ENCODE results near the gene FCHSD1. TPM values are rescaled to one million over a fixed set of nuclear protein-coding genes. Genes with fewer than 3 reads are reported as not detected.
A peak's percentile ranks its signal among the peaks of the same experiment; 100 is the strongest.

Gene FCHSD1
- total and polyA plus RNA-seq, 4 donors: 12.2 to 23.2 (median 17.7) TPM

DNA sequence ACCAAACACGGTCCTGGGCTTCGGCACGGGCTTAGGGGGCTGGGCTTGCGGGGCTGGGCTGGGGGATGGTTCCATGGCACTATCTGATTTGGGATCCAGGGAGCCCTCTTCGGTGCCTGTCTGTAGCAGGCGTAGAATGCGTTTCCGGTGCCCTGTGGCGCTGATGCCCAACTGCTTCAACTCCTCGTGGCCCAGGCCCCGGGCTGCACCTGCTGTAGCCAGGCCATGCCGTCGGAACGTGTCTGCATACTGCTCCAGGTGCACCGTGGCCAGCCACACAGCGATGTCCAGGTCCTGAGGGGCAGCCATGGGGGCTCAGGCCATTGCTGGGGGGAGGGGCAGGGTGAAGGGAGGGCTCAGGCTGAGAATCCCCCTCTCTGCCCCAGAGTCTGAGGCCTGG, 29.0 kb upstream of the FCHSD1 start:
- WGBS, 2 donors: 76 to 85% methylated on average over 16 of the region's 16 CpGs
- DNase-seq: no peak
- H3K4me3 ChIP-seq: no peak overlapping the region
- peaks cover 0 to 2% (median 0%) of the 10 kb centered on the region in 4 donors for H3K9me3 ChIP-seq (ENCODE audit: control insufficient read depth in 4 of 4, insufficient read depth in 3 of 4, low read length in 3 of 4)
- no peak overlapping the region for H3K9ac ChIP-seq (ENCODE audit: insufficient read depth in 1 of 2, low read length in 2 of 2)
- H3K36me3 ChIP-seq (ENCODE audit: control insufficient read depth in 4 of 4, insufficient read depth in 4 of 4, low read length in 4 of 4): peaks cover 0 to 6% (median 0%) of the 10 kb centered on the region in 4 donors
- TF ChIP-seq, protein P1, sequence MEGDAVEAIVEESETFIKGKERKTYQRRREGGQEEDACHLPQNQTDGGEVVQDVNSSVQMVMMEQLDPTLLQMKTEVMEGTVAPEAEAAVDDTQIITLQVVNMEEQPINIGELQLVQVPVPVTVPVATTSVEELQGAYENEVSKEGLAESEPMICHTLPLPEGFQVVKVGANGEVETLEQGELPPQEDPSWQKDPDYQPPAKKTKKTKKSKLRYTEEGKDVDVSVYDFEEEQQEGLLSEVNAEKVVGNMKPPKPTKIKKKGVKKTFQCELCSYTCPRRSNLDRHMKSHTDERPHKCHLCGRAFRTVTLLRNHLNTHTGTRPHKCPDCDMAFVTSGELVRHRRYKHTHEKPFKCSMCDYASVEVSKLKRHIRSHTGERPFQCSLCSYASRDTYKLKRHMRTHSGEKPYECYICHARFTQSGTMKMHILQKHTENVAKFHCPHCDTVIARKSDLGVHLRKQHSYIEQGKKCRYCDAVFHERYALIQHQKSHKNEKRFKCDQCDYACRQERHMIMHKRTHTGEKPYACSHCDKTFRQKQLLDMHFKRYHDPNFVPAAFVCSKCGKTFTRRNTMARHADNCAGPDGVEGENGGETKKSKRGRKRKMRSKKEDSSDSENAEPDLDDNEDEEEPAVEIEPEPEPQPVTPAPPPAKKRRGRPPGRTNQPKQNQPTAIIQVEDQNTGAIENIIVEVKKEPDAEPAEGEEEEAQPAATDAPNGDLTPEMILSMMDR (IDR thresholded peaks at IDR 0.05; ENCODE audit: control extremely low read depth, extremely low read depth): no peak
- H3K27me3 ChIP-seq (ENCODE audit: control insufficient read depth in 3 of 3, insufficient read depth in 3 of 3, low read length in 2 of 3): no peaks in the 10 kb centered on the region
- peaks cover 0 to 35% (median 17%) of the 10 kb centered on the region in 5 donors for H3K4me1 ChIP-seq (ENCODE audit: control insufficient read depth in 5 of 5, insufficient read depth in 5 of 5, low read length in 5 of 5)
- H3K27ac ChIP-seq (ENCODE audit: low read depth in 1 of 2, low read length in 1 of 2): peak overlapping the region; percentile 21 to 54
- no peak for ATAC-seq (ENCODE audit: insufficient read depth, low FRiP score)

DNA sequence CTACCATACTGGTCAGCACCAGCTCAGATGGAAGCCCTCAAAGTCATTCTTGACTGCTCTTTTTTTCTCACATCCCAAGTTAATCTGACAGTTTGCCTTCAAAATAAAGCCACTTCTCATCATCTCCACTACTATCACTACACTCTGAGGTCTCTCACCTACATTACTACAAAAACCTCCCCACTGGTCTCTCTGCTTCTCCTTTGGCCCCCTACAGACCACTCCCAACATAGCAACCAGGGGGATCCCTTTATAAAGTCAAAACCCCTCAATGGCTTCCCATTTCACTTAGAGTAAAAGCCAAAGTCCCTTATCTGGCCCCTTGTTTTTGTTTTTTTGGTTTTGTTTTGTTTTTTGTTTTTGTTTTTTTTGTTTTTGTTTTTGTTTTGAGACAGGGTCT, 26.2 kb upstream of the FCHSD1 start:
- Histone ChIP-seq H3K4me1 (ENCODE audit: control insufficient read depth in 5 of 5, insufficient read depth in 5 of 5, low read length in 5 of 5) (peaks cover 0 to 25% (median 12%) of the 10 kb centered on the region in 5 donors), H3K27ac (ENCODE audit: low read depth in 1 of 2, low read length in 1 of 2) (no peak overlapping the region), H3K36me3 (ENCODE audit: control insufficient read depth in 4 of 4, insufficient read depth in 4 of 4, low read length in 4 of 4) (peaks cover 0 to 9% (median 4%) of the 10 kb centered on the region in 4 donors), H3K9ac (ENCODE audit: insufficient read depth in 1 of 2, low read length in 2 of 2) (no peak overlapping the region), H3K4me3 (no peak overlapping the region), H3K27me3 (ENCODE audit: control insufficient read depth in 3 of 3, insufficient read depth in 3 of 3, low read length in 2 of 3) (no peaks in the 10 kb centered on the region), H3K9me3 (ENCODE audit: control insufficient read depth in 4 of 4, insufficient read depth in 3 of 4, low read length in 3 of 4) (peaks cover 0 to 2% (median 0%) of the 10 kb centered on the region in 4 donors)
- DNase-seq (no peak), ATAC-seq (ENCODE audit: insufficient read depth, low FRiP score) (no peak)
- TF ChIP-seq, protein P1 (IDR thresholded peaks at IDR 0.05; ENCODE audit: control extremely low read depth, extremely low read depth): no peak

DNA sequence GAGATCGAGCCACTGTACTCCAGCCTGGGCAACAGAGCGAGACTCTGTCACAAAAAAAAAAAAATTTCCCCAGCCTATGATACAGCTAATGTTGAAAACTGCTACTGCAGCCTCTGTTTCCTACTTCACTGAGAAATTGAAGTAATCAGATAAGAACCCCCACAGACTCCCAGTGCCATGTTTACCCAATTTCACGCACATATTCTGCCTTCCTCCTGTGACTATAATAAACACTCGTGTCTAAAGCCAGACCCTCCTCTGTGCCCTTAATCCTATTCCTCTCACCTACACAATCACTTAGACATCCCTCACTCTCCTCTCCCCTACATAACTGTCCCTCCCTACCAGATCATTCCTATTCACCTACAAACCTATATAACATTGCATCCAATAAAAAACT, 24.5 kb upstream of the FCHSD1 start:
- peaks cover 0 to 20% (median 8%) of the 10 kb centered on the region in 4 donors for H3K36me3 ChIP-seq (ENCODE audit: control insufficient read depth in 4 of 4, insufficient read depth in 4 of 4, low read length in 4 of 4)
- no peak overlapping the region for H3K27ac ChIP-seq (ENCODE audit: low read depth in 1 of 2, low read length in 1 of 2)
- peaks cover 0 to 14% (median 2%) of the 10 kb centered on the region in 5 donors for H3K4me1 ChIP-seq (ENCODE audit: control insufficient read depth in 5 of 5, insufficient read depth in 5 of 5, low read length in 5 of 5)
- H3K4me3 ChIP-seq: no peak overlapping the region
- TF ChIP-seq, protein P1 (IDR thresholded peaks at IDR 0.05; ENCODE audit: control extremely low read depth, extremely low read depth): no peak
- no peak overlapping the region for H3K9ac ChIP-seq (ENCODE audit: insufficient read depth in 1 of 2, low read length in 2 of 2)
- WGBS, 2 donors: 80 to 84% methylated on average over 4 of the region's 4 CpGs
- no peak for DNase-seq
- no peaks in the 10 kb centered on the region for H3K9me3 ChIP-seq (ENCODE audit: control insufficient read depth in 4 of 4, insufficient read depth in 3 of 4, low read length in 3 of 4)
- no peak for ATAC-seq (ENCODE audit: insufficient read depth, low FRiP score)
- H3K27me3 ChIP-seq (ENCODE audit: control insufficient read depth in 3 of 3, insufficient read depth in 3 of 3, low read length in 2 of 3): no peaks in the 10 kb centered on the region

DNA sequence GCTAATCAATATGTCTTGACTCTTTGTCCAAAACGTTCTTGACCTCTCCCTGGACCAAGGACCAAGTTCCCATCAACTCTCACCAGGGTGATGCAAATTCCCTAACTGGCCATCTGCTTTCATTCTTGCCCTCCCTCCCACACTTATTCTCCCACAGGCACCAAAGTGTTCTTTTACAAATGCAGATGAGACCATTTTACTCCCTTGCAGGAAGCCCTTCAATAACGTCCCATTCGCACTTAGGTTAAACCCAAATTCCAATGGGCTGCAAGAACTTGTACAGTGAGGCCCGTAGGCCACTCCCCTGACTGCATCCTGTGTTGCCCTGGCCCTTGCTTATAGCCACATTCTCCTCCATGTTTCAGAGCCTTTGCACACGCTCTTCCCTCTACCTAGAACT, 23.5 kb upstream of the FCHSD1 start:
- Histone ChIP-seq H3K27ac (ENCODE audit: low read depth in 1 of 2, low read length in 1 of 2) (no peak overlapping the region), H3K27me3 (ENCODE audit: control insufficient read depth in 3 of 3, insufficient read depth in 3 of 3, low read length in 2 of 3) (no peaks in the 10 kb centered on the region), H3K4me3 (no peak overlapping the region), H3K9ac (ENCODE audit: insufficient read depth in 1 of 2, low read length in 2 of 2) (no peak overlapping the region), H3K4me1 (ENCODE audit: control insufficient read depth in 5 of 5, insufficient read depth in 5 of 5, low read length in 5 of 5) (peaks cover 0 to 6% (median 1%) of the 10 kb centered on the region in 5 donors), H3K9me3 (ENCODE audit: control insufficient read depth in 4 of 4, insufficient read depth in 3 of 4, low read length in 3 of 4) (no peaks in the 10 kb centered on the region), H3K36me3 (ENCODE audit: control insufficient read depth in 4 of 4, insufficient read depth in 4 of 4, low read length in 4 of 4) (peaks cover 0 to 22% (median 11%) of the 10 kb centered on the region in 4 donors)
- TF ChIP-seq, protein P1 (IDR thresholded peaks at IDR 0.05; ENCODE audit: control extremely low read depth, extremely low read depth): no peak
- DNase-seq (no peak), ATAC-seq (ENCODE audit: insufficient read depth, low FRiP score) (no peak)
- WGBS, 2 donors: 73 to 85% methylated on average over 5 of the region's 5 CpGs

Measured in lung (tissue), 12 donors.